ENCODE results near the gene TFPI2.

The TFPI2 gene
- 0 to 2.9 (median 0) reads per million in 9 experiments for total RNA-seq

GRCh38 chr7:93890464-93891068 lies at the start of gene TFPI2:
Gene TFPI2, minus strand, starts transcription at chr7:93890753. Its CDS starts 75 bp downstream, at chr7:93890678.
- DNase-seq: no peak
- Mint-ChIP-seq H3K36me3 (ENCODE audit: insufficient read depth) (no peaks in the 10 kb centered on the region), H3K27me3 (peaks cover 39 to 57% of the 10 kb centered on the region in 2 donors), H3K9me3 (no peaks in the 10 kb centered on the region), H3K4me3 (peak within 1 kb of the TSS; percentile 41 to 76), H3K27ac (no peak within 1 kb of the TSS), H3K4me1 (ENCODE audit: low read depth in 2 of 2) (peaks cover 7 to 9% of the 10 kb centered on the region in 2 donors)
- no peak for ATAC-seq (replicated peaks)

GRCh38 chr7:93938293-93938692 lies 47.7 kb upstream of the TFPI2 start:
- no peaks in the 10 kb centered on the region for H3K4me1 Mint-ChIP-seq (ENCODE audit: low read depth in 2 of 2)
- no peaks in the 10 kb centered on the region for H3K9me3 Mint-ChIP-seq
- H3K27ac Mint-ChIP-seq: no peak overlapping the region
- H3K4me3 Mint-ChIP-seq: no peak overlapping the region
- DNase-seq (no peak), ATAC-seq (replicated peaks) (no peak)
- no peaks in the 10 kb centered on the region for H3K36me3 Mint-ChIP-seq (ENCODE audit: insufficient read depth)
- no peaks in the 10 kb centered on the region for H3K27me3 Mint-ChIP-seq

GRCh38 chr7:93937818-93938217 lies 47.3 kb upstream of the TFPI2 start:
- Mint-ChIP-seq H3K4me1 (ENCODE audit: low read depth in 2 of 2) (no peaks in the 10 kb centered on the region), H3K36me3 (ENCODE audit: insufficient read depth) (no peaks in the 10 kb centered on the region), H3K9me3 (no peaks in the 10 kb centered on the region), H3K27ac (no peak overlapping the region), H3K4me3 (no peak overlapping the region), H3K27me3 (no peaks in the 10 kb centered on the region)
- ATAC-seq (replicated peaks) (no peak), DNase-seq (no peak)

GRCh38 chr7:93935102-93935501 lies 44.5 kb upstream of the TFPI2 start:
- DNase-seq (no peak), ATAC-seq (replicated peaks) (no peak)
- no peaks in the 10 kb centered on the region for H3K36me3 Mint-ChIP-seq (ENCODE audit: insufficient read depth)
- peaks cover 0 to 7% of the 10 kb centered on the region in 2 donors for H3K27me3 Mint-ChIP-seq
- H3K27ac Mint-ChIP-seq: no peak overlapping the region
- no peak overlapping the region for H3K4me3 Mint-ChIP-seq
- H3K4me1 Mint-ChIP-seq (ENCODE audit: low read depth in 2 of 2): no peaks in the 10 kb centered on the region
- H3K9me3 Mint-ChIP-seq: no peaks in the 10 kb centered on the region

GRCh38 chr7:93933156-93933555 lies 42.6 kb upstream of the TFPI2 start:
- no peaks in the 10 kb centered on the region for H3K4me1 Mint-ChIP-seq (ENCODE audit: low read depth in 2 of 2)
- H3K27ac Mint-ChIP-seq: no peak overlapping the region
- H3K4me3 Mint-ChIP-seq: no peak overlapping the region
- DNase-seq (no peak), ATAC-seq (replicated peaks) (no peak)
- no peaks in the 10 kb centered on the region for H3K9me3 Mint-ChIP-seq
- no peaks in the 10 kb centered on the region for H3K36me3 Mint-ChIP-seq (ENCODE audit: insufficient read depth)
- H3K27me3 Mint-ChIP-seq: peaks cover 8 to 15% of the 10 kb centered on the region in 2 donors

- Mint-ChIP-seq H3K27me3 (peaks cover 15 to 19% of the 10 kb centered on the region in 2 donors), H3K36me3 (ENCODE audit: insufficient read depth) (no peaks in the 10 kb centered on the region), H3K4me1 (ENCODE audit: low read depth in 2 of 2) (no peaks in the 10 kb centered on the region), H3K27ac (no peak overlapping the region), H3K4me3 (no peak overlapping the region), H3K9me3 (no peaks in the 10 kb centered on the region)
- no peak for ATAC-seq (replicated peaks)
- no peak for DNase-seq
These were observed 41.1 kb upstream of the TFPI2 start for GRCh38 chr7:93931655-93932054.

- ATAC-seq (replicated peaks) (no peak), DNase-seq (no peak)
- Mint-ChIP-seq H3K4me3 (no peak overlapping the region), H3K27me3 (peaks cover 15 to 40% of the 10 kb centered on the region in 2 donors), H3K9me3 (no peaks in the 10 kb centered on the region), H3K36me3 (ENCODE audit: insufficient read depth) (no peaks in the 10 kb centered on the region), H3K4me1 (ENCODE audit: low read depth in 2 of 2) (no peaks in the 10 kb centered on the region), H3K27ac (no peak overlapping the region)
These were observed 37.0 kb upstream of the TFPI2 start for GRCh38 chr7:93927585-93927984.

GRCh38 chr7:93926800-93927199 lies 36.2 kb upstream of the TFPI2 start:
- DNase-seq (no peak), ATAC-seq (replicated peaks) (no peak)
- no peak overlapping the region for H3K27ac Mint-ChIP-seq
- H3K27me3 Mint-ChIP-seq: peaks cover 15 to 44% of the 10 kb centered on the region in 2 donors
- H3K9me3 Mint-ChIP-seq: no peaks in the 10 kb centered on the region
- H3K4me1 Mint-ChIP-seq (ENCODE audit: low read depth in 2 of 2): peaks cover 0 to 2% of the 10 kb centered on the region in 2 donors
- H3K36me3 Mint-ChIP-seq (ENCODE audit: insufficient read depth): no peaks in the 10 kb centered on the region
- H3K4me3 Mint-ChIP-seq: no peak overlapping the region

- H3K27me3 Mint-ChIP-seq: peaks cover 11 to 57% of the 10 kb centered on the region in 2 donors
- no peak for DNase-seq
- H3K27ac Mint-ChIP-seq: no peak overlapping the region
These were observed 33.4 kb upstream of the TFPI2 start for GRCh38 chr7:93923942-93924341.

GRCh38 chr7:93923296-93923695 lies 32.7 kb upstream of the TFPI2 start:
- no peaks in the 10 kb centered on the region for H3K9me3 Mint-ChIP-seq
- H3K36me3 Mint-ChIP-seq (ENCODE audit: insufficient read depth): no peaks in the 10 kb centered on the region
- DNase-seq (no peak), ATAC-seq (replicated peaks) (no peak)
- no peak overlapping the region for H3K27ac Mint-ChIP-seq
- H3K4me1 Mint-ChIP-seq (ENCODE audit: low read depth in 2 of 2): peaks cover 0 to 4% of the 10 kb centered on the region in 2 donors
- H3K27me3 Mint-ChIP-seq: peaks cover 8 to 53% of the 10 kb centered on the region in 2 donors
- H3K4me3 Mint-ChIP-seq: no peak overlapping the region

More at GRCh38 chr7:93923942-93924341, 33.4 kb upstream of the TFPI2 start:
- Mint-ChIP-seq H3K4me1 (ENCODE audit: low read depth in 2 of 2) (peaks cover 0 to 4% of the 10 kb centered on the region in 2 donors), H3K36me3 (ENCODE audit: insufficient read depth) (no peaks in the 10 kb centered on the region), H3K9me3 (no peaks in the 10 kb centered on the region), H3K4me3 (no peak overlapping the region)
- no peak for ATAC-seq (replicated peaks)

- Mint-ChIP-seq H3K27ac (no peak within 1 kb of the TSS), H3K27me3 (peaks cover 13 to 52% of the 10 kb centered on the region in 2 donors), H3K4me3 (peak within 1 kb of the TSS in 1 of 2 donors; percentile 33), H3K9me3 (no peaks in the 10 kb centered on the region), H3K4me1 (ENCODE audit: low read depth in 2 of 2) (peaks cover 0 to 4% of the 10 kb centered on the region in 2 donors), H3K36me3 (ENCODE audit: insufficient read depth) (no peaks in the 10 kb centered on the region)
- peak; percentile 48 for ATAC-seq (replicated peaks)
- DNase-seq: no peak
These were observed 31.3 kb upstream of the TFPI2 start, which contains the start of gene GNG11 for GRCh38 chr7:93921607-93922566. Gene GNG11, plus strand, starts transcription at chr7:93921735. Its CDS starts 403 bp downstream, at chr7:93922138.

- no peaks in the 10 kb centered on the region for H3K9me3 Mint-ChIP-seq
These were observed 30.6 kb upstream of the TFPI2 start for GRCh38 chr7:93921186-93921585.

GRCh38 chr7:93920496-93921182 lies 30.1 kb upstream of the TFPI2 start:
- H3K27me3 Mint-ChIP-seq: peaks cover 14 to 45% of the 10 kb centered on the region in 2 donors

More at GRCh38 chr7:93921186-93921585, 30.6 kb upstream of the TFPI2 start:
- Mint-ChIP-seq H3K4me1 (ENCODE audit: low read depth in 2 of 2) (peaks cover 0 to 4% of the 10 kb centered on the region in 2 donors), H3K36me3 (ENCODE audit: insufficient read depth) (no peaks in the 10 kb centered on the region), H3K27me3 (peaks cover 14 to 47% of the 10 kb centered on the region in 2 donors), H3K27ac (no peak overlapping the region), H3K4me3 (peak overlapping the region in 1 of 2 donors; percentile 33)
- DNase-seq (no peak), ATAC-seq (replicated peaks) (no peak)

More at GRCh38 chr7:93920496-93921182, 30.1 kb upstream of the TFPI2 start:
- ATAC-seq (replicated peaks) (no peak), DNase-seq (no peak)
- Mint-ChIP-seq H3K4me3 (no peak overlapping the region), H3K9me3 (no peaks in the 10 kb centered on the region), H3K27ac (no peak overlapping the region), H3K36me3 (ENCODE audit: insufficient read depth) (no peaks in the 10 kb centered on the region), H3K4me1 (ENCODE audit: low read depth in 2 of 2) (peaks cover 0 to 4% of the 10 kb centered on the region in 2 donors)

Measured in effector memory CD8-positive, alpha-beta T cell (primary cell).